NCI-H748 treated with DMSO at 0.1 percent for 48 hours (cell line): ENCODE data around the gene CHRM4.

Experiments used
- DNase-seq: peaks from one replicate; lab custom pipeline; 2025; lab: John Stamatoyannopoulos, UW

CHRM4 gene

GRCh38 chr11:46347637-46348311 is 43.8 kb downstream of the CHRM4 start:
- DNase-seq = no peak

- peak; percentile 81 for DNase-seq
Measured at GRCh38 chr11:46346886-46347636, 44.5 kb downstream of the CHRM4 start, which contains the start of gene DGKZ. Gene DGKZ, plus strand, starts transcription at chr11:46347463. Its CDS starts 197 bp downstream, at chr11:46347660.

DNA sequence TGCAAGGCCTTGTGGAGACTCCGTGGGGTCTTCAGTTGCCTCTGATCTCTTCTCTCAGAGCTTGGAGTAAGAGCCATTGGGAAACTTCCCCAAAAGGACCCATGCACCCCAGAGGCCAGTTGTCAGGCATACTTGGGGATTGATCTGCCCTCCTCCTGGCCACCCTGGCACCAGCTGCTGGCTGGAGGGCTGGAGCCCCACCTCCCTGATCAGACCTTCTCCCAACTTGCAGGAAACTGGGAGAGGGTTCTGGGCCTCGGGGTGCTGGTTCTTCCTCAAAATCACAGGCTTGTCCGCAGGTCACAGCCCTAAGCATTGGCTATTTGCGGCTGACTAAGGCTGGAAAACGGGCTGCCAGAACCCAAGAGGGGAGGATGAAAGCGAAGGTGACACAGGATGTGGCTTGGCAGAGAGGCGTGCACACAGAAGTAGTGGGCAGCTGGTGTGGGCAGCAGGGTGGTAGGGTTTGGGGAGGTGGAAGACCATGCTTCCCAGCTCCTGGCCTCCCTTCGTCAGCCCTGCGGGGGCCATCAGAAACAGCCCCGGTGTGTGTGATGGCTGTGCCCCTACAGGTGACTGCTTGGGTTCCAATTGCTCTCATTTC is 45.6 kb downstream of the CHRM4 start:
- no peak for DNase-seq

GRCh38 chr11:46345131-46345597 is 46.4 kb downstream of the CHRM4 start:
- no peak for DNase-seq

GRCh38 chr11:46343520-46343919 is 48.1 kb downstream of the CHRM4 start:
- no peak for DNase-seq

DNA sequence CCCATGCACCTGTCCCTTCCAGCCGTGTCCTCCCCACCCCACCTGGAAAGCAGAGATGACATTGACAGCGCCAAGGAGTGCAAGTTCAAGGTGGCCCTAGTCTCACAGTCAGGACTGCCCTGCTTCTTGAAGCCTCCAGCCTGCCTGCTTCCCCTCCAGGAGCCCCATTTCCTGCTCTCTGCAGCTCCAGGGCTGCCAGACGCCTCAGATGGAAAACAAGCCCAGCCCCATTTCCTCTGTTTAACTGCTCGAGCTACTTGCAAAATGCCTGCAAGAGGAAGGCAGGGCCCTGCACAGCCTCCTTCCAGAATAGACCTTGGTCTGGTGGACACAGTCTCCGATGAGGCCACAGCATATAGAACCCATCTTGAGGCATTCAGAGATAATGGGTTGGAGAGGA is 49.3 kb downstream of the CHRM4 start:
- DNase-seq = no peak

DNA sequence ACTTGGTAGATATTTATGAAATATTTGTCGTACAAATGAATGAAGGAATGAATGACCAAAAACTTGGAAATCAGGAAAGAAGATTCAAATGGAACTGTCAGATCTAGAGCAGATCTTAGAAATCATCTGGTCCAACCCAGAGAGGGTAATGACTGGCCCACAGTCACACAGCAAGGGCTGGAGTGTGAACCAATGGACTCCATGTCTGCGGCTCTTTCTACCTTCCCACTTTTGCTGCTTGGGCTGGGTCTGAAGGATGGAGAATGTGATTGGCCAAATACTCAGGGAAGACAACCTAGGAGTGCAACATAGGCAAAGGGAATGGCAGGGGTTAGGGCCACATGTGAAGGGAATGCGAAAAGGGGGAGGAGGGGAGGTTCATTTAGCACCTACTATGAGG is 50.1 kb downstream of the CHRM4 start:
- no peak for DNase-seq

- DNase-seq = no peak
Measured at GRCh38 chr11:46339816-46340215, 51.8 kb downstream of the CHRM4 start.

- peak; percentile 70 for DNase-seq
Measured at GRCh38 chr11:46338988-46339666, 52.4 kb downstream of the CHRM4 start.

- no peak for DNase-seq
Measured at GRCh38 chr11:46338636-46338987, 53.0 kb downstream of the CHRM4 start.

DNA sequence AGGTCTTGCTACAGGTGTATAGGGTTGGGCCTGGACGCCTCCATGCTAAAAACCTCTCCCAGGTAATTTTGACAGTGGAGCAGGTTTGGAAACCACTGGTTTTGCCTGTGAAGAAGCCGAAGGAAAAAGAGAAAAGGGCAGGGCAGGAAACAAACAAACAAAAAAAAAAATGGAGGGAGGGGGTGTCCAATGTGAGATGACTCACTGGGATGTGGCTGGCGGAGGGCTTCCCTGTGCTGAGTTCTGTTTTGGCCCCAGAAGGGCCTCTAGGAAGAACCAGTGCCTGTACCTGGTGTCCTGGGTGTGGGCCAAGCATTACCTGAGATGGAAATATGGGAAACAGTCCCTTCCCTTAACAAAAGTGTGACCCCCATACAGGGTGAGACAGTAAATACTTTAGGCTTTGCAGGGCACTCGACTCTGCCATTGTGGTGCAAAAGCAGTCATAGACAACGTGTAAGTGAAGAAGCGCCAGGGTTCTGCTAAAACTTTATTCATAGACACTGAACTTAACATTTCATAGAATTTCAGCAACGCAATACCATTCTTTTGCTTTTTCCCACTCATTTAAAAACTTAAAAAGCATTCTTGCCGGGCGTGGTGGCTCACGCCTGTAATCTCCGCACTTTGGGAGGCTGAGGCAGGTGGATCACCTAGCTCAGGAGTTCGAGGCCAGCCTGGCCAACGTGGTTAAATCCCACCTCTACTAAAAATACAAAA is 53.8 kb downstream of the CHRM4 start:
- DNase-seq = no peak

- no peak for DNase-seq
Measured at GRCh38 chr11:46336563-46337180, 54.9 kb downstream of the CHRM4 start.

DNA sequence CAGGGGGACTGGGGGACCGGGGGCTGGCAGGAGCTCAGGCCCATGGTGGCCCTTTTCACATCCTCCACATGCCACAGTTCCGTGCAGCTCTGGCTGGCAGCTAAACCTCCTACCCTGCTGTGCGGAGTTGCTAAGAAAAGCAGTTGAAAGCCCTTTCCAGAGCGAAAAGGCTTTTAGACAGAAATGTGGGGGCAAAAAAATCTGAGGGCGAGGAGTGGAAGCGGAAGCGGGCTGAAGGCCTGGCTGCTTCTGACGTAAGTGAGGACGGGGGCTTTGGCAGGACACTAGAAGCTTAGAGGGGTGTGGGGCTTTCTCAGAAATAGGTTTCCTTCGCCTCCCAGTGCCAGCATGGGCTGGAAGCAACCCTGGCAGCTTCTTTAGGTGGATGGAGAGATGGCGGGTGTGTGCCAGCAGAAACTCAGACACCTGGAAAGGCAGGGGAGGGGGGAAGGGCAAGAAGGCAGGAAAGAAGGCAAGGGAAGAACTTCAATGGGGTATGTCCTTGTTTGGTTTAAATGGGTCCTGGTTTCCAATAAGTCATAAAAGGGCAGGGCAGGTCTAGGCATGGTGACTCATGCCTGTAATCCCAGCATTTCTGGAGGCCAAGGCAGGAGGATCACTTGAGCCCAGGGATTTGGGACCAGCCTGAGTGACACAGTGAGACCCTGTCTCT is 55.5 kb downstream of the CHRM4 start:
- DNase-seq = no peak

DNA sequence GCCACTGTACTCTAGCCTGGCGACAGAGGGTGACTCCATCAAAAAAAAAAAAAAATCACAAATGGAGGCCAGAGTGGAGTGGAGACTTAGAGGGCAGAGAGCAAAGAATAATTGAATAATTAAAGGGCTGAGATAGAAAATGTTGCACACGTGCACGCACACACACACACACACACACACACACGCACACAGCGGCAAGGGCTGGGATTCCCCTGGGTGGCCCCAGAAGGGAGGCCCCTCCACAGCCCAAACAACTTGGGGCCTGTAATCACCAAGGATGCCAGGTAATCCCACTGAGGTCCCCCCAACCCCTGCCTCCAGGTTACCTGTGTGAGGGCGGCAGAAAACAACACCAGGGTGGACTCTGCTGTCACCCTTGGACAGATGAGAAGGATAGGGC is 56.3 kb downstream of the CHRM4 start:
- DNase-seq = no peak

GRCh38 chr11:46334211-46334610 is 57.4 kb downstream of the CHRM4 start:
- no peak for DNase-seq
